GM18909 (cell line): Measurements from ENCODE around the gene CROCC2.

Source experiments
- ATAC-seq: cut with Tn5 transposase; IDR thresholded peaks from one replicate; pipeline ENCODE4 v1.9.1; 2021; ENCODE audit warnings: mild to moderate bottlenecking; ENCODE audit not compliant: unreplicated experiment, poor library complexity

Gene CROCC2

DNA sequence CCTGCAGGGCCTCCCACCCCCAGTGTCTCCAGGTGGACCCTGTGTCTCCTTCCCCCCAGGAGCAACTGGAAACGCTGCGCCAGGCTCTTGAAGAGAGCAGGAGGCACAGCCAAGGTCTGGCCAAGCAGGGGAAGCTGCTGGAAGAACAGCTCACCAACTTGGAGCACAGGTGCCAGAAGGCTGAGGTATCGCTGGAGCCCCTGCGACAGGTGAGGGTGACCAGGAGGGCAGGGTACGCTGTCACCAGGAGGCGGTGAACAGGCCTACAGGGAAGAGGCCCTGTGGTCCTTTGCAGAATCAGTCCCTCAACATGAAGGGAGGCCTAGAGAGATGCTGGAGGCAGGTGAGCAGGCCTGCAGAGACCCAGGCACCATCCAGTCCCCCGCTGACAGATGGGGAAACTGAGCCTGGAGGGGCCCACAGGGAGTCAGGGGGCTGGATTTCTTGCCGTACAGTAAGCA lies 76.7 kb downstream of the CROCC2 start:
- ATAC-seq: no peak

DNA sequence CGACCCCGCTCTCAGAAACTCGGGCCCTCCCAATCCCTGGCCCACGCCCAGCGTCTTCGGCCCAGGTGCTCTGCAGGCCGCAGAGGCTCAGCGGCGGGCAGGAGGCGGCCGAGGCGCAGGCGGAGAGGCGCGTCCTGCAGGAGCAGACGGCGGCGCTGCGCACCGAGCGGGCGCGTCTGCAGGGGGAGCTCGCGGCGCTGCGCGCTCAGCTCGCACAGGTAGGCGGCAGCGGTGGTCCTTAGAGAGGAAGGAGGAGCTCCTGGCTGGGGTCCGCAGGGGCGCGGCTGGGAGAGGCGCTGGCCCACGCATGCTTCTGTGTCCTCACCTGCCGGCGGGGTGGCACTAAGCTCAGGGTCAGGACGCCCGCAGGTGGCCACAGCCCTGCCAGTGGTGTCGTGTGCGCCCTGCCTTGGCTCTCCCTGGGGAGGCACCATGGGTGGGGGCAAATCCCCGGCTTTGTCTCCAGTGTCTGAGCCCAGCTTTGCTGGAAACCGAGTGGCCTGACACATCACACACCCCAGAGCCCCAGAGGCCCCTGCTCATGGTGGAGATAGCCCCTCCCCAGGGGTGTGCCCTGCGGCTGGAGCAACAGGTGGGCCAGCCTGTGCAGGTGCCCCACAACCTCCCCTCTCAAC lies 77.3 kb downstream of the CROCC2 start:
- ATAC-seq: no peak

DNA sequence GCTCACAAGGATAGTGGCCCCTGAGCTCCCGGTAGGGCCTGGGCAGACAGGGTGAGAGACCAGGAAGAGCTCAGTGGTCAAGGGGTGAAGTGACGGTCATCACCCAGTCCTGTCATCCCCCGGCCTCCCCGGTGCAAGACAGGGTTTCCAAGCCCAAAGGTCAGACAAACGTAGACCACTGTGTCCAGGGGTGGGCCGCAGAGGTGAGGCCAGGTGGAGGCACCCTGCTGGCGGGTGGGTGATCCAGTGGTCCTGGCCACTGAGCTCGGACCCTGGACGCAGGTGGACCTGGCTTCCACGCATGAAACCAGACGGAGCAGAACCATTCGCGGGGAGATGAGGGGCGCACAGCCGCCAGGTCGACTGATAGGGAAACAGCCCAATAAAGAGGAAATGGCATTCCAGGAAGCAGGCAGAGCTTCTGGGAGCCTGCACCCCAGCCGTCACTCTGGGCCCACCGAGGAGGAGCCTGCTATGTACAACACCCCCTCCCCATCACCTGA lies 77.9 kb downstream of the CROCC2 start:
- ATAC-seq: no peak

DNA sequence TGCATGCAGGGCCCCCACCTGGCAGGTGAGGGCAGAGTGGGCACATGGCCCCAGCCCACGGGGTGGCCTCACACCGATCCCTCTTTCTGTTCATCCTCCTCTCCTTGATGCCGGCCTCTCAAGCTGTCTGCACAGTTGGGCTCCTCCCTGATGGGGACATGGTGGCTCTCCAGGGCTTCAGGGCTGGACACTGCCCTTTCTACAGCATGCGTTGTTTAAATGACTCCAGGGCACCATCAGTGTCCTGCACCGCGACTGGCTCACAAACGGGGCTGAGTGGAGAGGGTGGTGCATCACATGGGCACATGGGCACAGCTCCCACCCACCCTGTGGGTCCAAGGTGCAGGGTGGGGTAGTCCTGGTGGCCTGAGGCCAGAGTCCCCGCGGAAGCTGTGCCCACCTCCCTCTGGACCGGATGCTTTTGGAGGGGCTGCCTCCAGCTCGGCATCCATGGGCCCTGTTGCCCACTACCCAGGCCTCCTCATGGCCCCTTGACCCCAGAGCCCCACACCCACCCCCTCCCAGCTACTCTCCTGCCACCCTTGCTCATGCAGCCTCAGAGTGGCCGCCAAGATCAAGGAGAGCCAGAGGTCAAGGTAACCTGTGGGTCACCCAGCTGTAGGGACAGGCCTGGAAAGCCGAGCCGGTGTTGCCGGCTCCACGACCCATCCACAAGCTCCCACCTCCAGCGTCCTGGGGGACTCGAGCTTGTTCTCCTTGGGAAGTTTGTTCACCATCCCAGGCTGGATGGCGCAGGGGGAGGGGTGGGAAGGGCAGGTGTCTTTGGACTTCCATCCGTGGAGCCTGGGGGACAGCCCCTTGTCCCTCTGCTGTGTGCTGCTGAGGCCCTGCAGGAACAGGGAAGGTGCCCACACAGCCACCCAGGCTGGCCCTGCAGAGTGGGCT lies 80.0 kb downstream of the CROCC2 start:
- no peak for ATAC-seq

DNA sequence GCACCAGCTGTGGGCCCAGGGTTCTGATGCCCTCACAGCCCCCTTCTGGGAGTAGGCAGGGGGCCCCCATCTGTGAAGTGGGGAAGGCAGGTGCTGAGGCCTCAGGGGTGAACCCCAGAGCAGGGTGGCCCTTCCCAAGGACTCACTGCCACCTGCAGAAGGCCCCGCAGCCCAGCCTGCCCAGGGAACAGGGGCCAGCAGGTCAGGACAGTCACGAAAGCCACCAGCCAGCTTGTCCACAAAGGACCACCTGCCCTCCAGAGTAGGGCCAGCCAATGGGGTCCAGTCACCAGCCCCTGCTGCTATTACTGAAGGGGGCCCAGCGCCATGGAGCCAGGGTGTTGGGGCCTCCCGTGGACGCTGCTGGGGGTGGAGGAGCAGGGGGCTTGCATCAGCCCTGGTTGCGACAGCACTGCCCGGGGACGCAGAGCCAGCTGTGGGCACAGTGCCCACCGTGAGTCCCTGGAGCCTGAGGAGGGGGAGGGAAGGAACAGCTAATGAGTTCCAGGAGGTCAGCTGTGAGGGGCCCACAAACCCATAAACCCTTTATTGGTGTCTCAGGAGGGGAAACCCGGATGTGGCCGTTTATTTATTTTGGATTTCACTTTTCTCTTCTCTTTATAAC lies 80.8 kb downstream of the CROCC2 start:
- no peak for ATAC-seq

DNA sequence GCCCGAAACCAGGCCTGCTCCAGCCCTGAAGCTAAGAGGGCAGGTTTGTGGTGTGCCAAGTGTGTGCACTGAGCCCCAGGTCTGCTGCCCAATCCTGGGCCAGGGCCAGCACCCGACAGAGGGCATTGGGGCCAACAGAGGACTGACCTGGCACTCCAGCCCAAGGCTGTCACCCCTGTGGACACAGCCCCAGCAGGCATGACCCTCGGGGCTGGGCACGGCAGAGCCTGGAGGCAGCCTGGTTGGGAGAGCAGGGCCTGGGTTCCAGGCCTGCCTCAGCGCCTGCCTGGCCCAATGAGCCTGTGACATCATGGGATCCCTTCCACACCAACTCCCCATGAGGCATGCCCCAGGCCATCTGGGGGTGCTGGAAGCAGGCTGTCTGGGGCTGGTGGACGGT lies 81.5 kb downstream of the CROCC2 start:
- ATAC-seq: no peak

DNA sequence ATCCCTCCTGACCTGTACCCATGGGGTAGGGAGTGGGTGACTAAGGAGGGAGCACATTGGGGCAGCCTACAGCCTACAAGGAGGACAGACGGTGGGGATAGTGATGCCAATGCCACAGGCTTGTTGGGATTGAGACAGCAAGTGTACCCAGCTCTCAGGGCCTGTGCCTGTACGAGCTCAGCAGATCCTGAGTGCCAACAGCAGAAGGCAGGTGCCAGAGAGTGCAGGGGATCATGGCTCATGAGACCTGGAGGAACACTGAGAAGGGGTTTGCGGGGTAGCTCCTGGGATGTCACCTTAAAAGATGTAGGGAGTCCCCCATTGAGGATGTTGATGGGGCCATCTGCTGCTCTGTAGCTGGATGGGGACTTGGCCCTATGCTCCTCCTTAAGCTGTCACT lies 82.0 kb downstream of the CROCC2 start:
- no peak for ATAC-seq

DNA sequence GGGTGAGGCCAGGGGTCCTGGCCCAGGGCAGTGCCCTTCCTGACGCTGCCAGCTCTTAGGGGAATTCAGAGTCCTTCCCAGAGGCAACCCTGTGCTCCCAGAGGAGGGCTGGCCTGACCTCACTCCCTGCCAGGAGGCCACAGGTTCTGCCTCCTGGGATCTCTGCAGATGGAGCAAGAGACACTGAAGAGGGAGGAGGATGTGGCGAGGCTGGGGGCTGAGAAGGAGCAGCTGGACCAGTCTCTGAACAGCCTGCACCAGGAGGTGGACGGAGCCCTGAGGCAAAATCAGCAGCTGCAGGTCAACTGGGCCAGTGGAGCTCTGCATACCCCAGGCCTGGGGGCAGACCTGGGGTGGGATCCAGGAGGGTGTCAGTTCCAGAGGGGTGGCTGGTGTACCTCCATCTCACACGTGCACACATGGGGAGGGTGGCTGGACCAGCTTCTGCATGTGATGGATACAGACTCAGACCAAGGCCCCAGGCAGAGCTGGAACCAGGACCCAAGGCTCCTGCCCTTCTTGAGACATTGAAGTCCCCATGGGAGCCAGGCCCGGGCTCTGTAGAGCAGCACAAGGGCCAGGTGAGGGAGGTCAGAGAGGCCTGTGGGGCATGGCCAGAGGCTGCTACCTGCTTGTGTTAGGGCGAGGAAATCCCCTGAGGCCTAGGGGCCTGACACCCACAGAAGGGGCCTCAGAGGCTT lies 82.6 kb downstream of the CROCC2 start:
- no peak for ATAC-seq

DNA sequence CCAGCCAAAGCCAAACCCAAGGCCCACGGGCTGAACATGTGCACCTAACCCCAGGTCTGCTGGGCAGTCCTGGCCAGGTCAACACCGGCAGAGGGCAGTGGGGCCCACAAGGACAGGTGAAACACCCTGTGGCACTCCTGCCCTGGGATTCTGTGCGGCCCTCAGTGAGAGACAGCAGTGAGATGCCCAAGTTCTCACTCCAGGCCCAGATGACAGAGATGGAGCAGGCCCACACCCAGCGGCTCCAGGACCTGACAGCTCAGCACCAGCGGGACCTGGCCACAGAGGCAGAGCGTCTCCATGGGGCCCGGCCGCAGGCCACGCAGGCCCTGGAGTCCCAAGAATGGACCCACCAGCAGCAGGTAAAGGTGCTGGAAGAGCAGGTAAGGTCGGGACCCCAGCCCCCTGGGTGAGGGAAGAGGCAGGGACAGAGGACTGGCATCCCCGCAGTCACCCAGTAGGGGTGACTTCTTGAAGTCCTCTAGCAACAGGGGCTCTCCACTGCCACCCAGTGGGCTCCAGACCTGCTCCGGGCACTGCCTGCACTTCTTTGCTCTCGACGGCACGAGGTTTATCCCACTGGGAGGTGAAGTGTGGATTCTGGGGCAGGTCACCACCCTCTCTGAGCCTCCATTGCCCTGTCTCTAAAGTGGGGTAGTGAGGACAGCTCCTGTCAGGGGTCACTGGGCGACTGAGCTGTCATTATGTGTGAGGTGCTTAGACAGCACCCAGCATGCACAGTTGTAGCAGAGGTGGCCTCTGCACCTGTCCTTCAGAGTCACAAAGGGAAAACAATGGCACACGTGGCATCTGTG lies 83.5 kb downstream of the CROCC2 start:
- no peak for ATAC-seq

DNA sequence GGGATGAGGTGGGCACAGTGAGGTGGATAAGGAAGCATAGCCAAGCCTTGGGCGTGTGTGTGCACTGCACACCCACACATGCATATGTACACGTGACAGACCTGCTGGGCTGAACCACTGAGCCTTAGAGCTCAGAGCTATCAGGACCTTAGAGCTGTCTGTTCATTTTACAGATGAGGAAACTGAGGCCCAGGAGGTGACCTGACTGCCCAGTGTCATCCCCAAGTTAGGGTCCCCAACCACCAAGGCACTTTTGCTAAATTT lies 84.1 kb downstream of the CROCC2 start:
- no peak for ATAC-seq

DNA sequence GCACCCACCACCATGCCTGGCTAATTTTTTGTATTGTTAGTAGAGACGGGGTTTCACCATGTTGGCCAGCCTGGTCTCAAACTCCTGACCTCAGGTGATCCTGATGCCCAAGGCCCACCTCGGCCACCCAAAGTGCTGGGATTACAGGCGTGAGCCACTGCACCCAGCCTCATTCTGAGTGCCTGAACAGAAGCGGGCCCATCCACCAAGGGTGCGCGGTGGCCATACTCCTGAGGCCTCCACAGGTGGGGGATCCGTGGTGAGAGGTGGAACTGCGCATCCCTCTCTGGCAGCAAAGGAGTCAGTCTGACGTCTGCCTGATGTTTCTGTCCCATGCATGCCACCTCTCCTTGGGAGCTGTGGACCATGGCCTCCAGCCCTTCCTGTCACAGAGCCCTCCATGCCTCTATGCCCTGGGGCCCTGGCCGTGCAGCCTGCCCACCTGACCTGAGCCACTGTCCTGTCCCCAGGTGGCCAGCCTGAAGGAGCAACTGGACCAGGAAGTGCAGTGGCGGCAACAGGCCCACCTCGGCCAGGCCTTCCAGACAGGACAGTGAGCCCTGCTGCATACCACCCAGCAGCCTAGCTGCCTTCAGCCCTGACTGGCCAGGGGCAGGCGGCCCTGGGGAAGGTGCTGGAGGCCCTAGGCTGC lies 84.7 kb downstream of the CROCC2 start:
- ATAC-seq: no peak

DNA sequence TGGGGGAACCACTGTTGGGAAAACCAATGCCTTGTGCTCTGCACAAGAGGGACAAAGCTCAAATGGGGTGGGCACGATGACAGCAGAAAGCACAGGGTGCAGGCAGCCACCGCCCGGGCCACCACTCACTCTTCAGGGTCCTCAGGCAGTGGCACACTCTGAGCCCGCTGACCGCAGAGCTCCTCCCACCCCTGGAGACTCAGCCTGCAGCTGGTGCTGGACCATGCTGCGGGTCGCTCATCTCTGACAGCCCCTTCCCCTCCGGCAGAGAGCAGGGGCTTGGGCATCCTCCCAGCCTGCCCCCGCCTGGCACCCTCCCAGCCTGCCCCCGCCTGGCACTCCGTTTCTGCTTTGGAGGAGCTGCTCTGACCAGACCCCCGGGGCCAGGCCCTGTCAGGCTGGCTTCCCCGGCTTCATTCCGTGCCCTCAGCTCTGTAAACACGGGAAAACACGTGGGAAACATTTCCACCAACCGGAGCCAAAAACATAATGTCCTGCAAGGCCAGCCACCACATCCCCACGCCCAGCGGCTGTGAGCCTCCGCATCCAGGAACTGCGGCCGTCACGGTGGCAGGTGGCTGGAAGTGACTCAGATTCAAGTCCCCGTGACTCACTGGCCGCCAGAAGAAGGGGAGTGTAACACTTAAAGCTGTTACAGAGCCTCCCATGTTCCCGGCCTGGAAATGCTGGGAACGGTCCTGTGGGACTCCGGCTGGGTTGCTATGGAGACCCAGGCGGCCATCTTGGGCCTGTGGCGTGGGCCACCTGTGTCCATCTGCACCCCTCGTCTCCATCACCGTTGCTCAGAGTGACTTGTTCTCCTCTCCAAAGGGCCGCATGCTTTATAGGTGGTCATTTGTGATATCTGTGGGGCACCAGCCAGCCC lies 85.5 kb downstream of the CROCC2 start:
- ATAC-seq: no peak

DNA sequence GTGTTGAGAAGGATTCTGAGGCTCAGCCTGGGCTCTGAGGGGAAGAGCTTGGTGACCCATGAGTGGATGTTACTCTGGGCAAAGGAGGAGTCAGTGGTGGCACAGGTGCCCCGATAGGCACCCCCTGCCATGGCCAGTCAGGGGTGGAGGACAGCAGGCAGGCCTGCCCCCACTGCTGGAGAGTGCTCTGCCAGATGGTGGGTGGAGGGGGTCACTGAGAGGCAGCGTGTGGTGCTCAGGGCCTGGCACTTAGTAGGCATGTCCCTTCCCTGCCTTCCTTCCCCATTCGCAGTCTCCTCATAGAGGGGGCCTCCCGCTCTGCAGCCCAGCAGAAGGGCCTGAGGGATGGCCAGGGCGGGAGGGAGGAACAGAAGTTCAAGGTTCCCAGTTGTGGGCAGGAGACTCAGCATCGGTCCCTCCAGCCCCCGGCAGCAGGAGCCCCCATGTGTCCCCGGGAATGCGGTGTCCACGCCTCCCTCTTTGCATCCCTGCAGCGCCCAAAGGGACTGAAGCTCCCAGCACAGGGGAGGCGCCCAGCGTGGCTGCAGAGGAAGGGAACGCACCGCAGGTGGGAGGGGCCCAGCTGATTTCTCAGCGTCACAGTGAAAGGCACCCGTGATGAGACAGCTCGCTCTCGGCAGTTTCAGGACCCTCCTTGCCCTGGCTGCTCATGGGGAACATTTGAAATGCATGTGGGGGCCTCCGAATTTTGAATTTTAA lies 86.6 kb downstream of the CROCC2 start:
- ATAC-seq: no peak

DNA sequence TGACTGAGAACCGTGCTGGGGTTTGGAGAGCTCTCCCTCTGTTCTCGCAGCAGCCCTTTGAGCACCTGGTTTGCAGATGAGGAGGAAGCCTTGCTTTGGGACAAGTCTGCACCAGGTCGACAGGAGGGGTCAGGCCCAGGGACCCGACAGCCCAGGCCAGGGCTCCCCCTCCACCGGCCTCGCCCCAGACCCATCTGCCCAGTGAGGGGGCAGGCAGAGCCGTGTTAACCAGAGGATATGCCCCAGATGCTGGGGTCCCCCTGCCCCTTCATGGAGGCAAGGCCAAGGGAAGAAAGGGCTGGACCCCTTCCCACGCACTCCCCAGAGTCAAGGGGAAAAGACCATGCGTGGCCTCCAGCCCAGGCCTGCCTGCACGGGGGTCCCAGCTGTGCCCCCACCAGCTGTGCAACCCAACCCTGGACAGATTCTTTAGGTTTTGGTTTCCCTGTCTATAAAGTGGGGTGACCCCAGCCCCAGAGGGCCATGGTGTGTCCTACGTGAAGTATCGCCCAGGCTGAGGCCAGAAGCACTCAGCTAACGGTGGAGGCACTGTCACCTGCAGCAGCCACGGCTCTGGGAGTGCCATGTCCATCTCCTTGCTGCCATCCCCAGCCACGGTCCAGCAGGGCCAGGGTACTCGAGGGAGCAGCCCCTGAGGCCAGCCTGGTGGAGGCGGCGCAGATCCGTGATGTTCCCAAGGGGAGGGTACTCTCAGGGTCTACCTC lies 87.5 kb downstream of the CROCC2 start:
- no peak for ATAC-seq

DNA sequence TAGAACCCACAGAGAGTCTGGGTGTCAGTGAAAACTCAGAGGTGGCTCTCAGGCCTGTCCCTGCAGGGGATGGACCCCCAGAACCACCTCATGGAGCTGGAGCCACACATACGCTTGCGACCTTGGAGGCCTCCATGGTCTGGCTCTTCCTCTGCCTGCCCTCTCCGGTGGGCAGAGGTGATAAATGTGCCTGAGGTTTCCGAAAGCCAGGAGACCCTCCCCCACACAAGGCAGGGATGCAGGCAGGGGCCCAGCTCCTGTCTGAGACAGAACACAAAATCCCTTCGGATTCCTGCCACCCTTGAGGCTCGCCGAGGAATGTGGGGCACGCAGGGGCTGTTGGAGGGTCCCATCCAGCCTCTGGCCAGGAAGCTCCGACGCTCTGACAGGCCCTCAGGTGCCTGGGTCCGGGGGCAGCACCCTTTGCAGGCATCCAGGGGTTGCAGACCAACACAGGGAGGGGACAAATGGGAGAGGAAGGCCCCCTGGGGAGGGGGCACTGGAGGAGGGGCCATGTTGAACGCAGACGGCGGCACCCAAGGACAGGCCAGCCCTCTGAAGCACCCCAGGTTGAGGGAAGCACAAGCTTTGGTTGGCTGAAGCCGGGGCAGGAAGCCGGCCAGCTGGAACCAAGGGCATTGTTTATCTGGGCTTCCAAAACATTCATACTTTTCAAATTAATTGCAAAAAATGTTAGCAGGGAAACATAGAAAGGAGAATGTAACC lies 88.2 kb downstream of the CROCC2 start:
- ATAC-seq: no peak
